Common myeloid progenitor, CD34-positive (primary cell): ENCODE results near the gene COL26A1.

ENCODE experiments used
- CTCF ChIA-PET: fragments of 350-600 bp; sonication (Branson Sonifier 250); formaldehyde crosslinking; loops from one replicate; lab custom pipeline; 2021; ENCODE audit warnings: antibody characterized with exemption; lab: Charles Lee
- POLR2A ChIA-PET: fragments of 350-600 bp; sonication (Branson Sonifier 250); formaldehyde crosslinking; loops from one replicate; lab custom pipeline; 2021; ENCODE audit warnings: antibody characterized with exemption; lab: Charles Lee
- DNase-seq, 3 donors: peaks; one replicate each; pipeline versions ENCODE4 v3.0.0 to v3.0.0-alpha.2; 2013
- H3K27ac ChIP-seq, 2 experiments: 1 replicate in 1 of 2; 2 replicates in 1 of 2; pipeline ENCODE4 v1.7.0; 2013; ENCODE audit warnings: inconsistent platforms in 2 of 2, low read length in 2 of 2, mild to moderate bottlenecking in 2 of 2, low read depth in 1 of 2, moderate library complexity in 1 of 2; ENCODE audit not compliant: severe bottlenecking in 2 of 2, insufficient read depth in 1 of 2, poor library complexity in 1 of 2
- H3K27me3 ChIP-seq, 5 experiments: replicated peaks in 2 of 5; 1 replicate in 3 of 5; 2 replicates in 2 of 5; pipeline versions ENCODE4 v1.6.1 to v1.7.0; 2013; ENCODE audit warnings: low read length in 4 of 5, mild to moderate bottlenecking in 2 of 5, moderate library complexity in 2 of 5, inconsistent platforms in 1 of 5; ENCODE audit not compliant: insufficient read depth in 5 of 5, control insufficient read depth in 4 of 5
- H3K36me3 ChIP-seq, 4 experiments: 1 replicate in 2 of 4; 2 replicates in 2 of 4; pipeline versions ENCODE4 v1.6.1 to v1.7.0; 2013; ENCODE audit warnings: low read length in 3 of 4, control low read depth in 1 of 4, mild to moderate bottlenecking in 1 of 4; ENCODE audit not compliant: control insufficient read depth in 4 of 4, insufficient read depth in 4 of 4
- H3K4me1 ChIP-seq, 4 experiments: 1 replicate in 3 of 4; 2 replicates in 1 of 4; pipeline versions ENCODE4 v1.6.1 to v1.7.1; 2013; ENCODE audit warnings: low read length in 3 of 4, mild to moderate bottlenecking in 3 of 4, control low read depth in 1 of 4, inconsistent platforms in 1 of 4, moderate library complexity in 1 of 4; ENCODE audit not compliant: control insufficient read depth in 4 of 4, insufficient read depth in 4 of 4; ENCODE audit errors: control extremely low read depth in 1 of 4
- H3K4me3 ChIP-seq, 7 experiments: 1 replicate in 4 of 7; 2 replicates in 3 of 7; pipeline versions ENCODE4 v1.5.1 to v1.7.0; 2013; ENCODE audit warnings: mild to moderate bottlenecking in 7 of 7, low read length in 6 of 7, moderate library complexity in 6 of 7, inconsistent platforms in 2 of 7, low read depth in 2 of 7, control low read depth in 1 of 7; ENCODE audit not compliant: insufficient read depth in 4 of 7, control insufficient read depth in 1 of 7; ENCODE audit errors: extremely low read depth in 1 of 7
- H3K9me3 ChIP-seq, 5 experiments: 1 replicate in 4 of 5; 2 replicates in 1 of 5; pipeline versions ENCODE4 v1.6.1 to v1.7.1; 2013; ENCODE audit warnings: low read length in 4 of 5, mild to moderate bottlenecking in 2 of 5, inconsistent platforms in 1 of 5, low read depth in 1 of 5, moderate library complexity in 1 of 5; ENCODE audit not compliant: control insufficient read depth in 4 of 5, insufficient read depth in 2 of 5; ENCODE audit errors: control extremely low read depth in 1 of 5
- WGBS: methylation state at CpG from one replicate; pipeline ENCODE4 v1.1.5; 2013; ENCODE audit not compliant: insufficient coverage; 5-methylcytosine and 5-hydroxymethylcytosine counted together

Gene COL26A1

DNA sequence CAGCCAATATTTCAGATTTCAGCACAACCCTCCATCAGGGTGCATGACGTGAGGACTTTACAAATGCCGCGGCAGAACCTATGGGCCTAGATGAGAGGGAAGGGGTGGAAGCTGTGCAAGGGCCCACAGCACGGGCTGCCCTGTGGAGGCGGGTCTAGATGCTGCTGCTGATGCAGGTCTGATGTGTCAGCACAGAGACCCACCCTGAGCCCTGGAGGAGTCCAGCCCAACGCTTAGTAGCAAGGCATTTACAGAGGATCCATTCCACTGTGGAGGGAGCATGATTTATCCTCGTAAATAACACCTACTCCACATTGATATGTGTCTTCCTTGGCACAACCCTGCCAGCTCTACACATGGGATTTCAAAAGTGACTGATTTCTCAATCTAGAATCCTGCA, 217.9 kb downstream of the COL26A1 start:
- Histone ChIP-seq H3K36me3 (no peaks in the 10 kb centered on the region), H3K4me1 (peaks cover 0 to 6% (median 1%) of the 10 kb centered on the region in 4 experiments), H3K4me3 (no peak overlapping the region), H3K9me3 (peaks cover 0 to 6% (median 0%) of the 10 kb centered on the region in 5 experiments), H3K27me3 (no peaks in the 10 kb centered on the region), H3K27ac (no peak overlapping the region)
- DNase-seq, result no peak
- 99% methylated on average over 7 of the region's 7 CpGs for WGBS
- ChIA-PET POLR2A (no interaction called here), CTCF (no interaction called here)

DNA sequence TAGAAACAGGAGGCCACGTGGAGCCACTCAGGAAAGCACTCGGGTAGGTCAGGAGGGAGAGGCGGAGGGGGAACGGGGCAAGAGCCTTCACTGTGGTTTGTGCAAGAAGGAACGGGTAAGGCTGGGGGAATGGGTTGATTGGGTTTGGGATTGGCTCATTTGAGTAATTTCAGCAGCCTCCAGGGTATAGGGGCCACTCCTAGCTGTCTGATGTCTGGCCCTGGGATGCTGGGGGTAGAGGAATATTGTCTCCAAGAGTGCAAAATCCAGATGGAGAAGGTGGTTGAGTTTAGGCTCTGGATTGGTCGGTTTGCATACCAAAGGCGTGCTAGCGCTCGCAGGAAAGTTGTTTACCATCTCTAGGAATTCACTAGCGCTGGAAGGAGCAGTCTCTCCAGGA, 219.2 kb downstream of the COL26A1 start:
- CTCF ChIA-PET, result interaction anchor here (0.7 to 1.0 kb wide), 3 partner anchors 9 to 29 kb away, joined by 3 to 4 read pairs (median 3); no protein-coding TSS in a partner anchor
- Histone ChIP-seq H3K27me3 (no peaks in the 10 kb centered on the region), H3K27ac (no peak overlapping the region), H3K9me3 (peaks cover 0 to 4% (median 0%) of the 10 kb centered on the region in 5 experiments), H3K4me3 (no peak overlapping the region), H3K4me1 (peaks cover 0 to 10% (median 5%) of the 10 kb centered on the region in 4 experiments), H3K36me3 (no peaks in the 10 kb centered on the region)
- 100% methylated on average over 1 of the region's 10 CpGs for WGBS
- DNase-seq, result no peak
- POLR2A ChIA-PET, result no interaction called here

- Histone ChIP-seq H3K4me1 (peaks cover 0 to 12% (median 7%) of the 10 kb centered on the region in 4 experiments), H3K27me3 (no peaks in the 10 kb centered on the region), H3K4me3 (no peak overlapping the region), H3K9me3 (peaks cover 0 to 4% (median 0%) of the 10 kb centered on the region in 5 experiments), H3K36me3 (no peaks in the 10 kb centered on the region), H3K27ac (no peak overlapping the region)
- CTCF ChIA-PET, result interaction anchor here (1.0 kb wide), 1 partner anchor 10 kb away, joined by 3 read pairs; no protein-coding TSS in a partner anchor
- DNase-seq, result no peak
- 100% methylated on average over 3 of the region's 3 CpGs for WGBS
- POLR2A ChIA-PET, result no interaction called here
Measured at GRCh38 chr7:101582971-101583370, 220.3 kb downstream of the COL26A1 start.

GRCh38 chr7:101586078-101586905, 223.6 kb downstream of the COL26A1 start:
- Histone ChIP-seq H3K27me3 (no peaks in the 10 kb centered on the region), H3K9me3 (peaks cover 0 to 4% (median 0%) of the 10 kb centered on the region in 5 experiments), H3K36me3 (no peaks in the 10 kb centered on the region), H3K4me3 (no peak overlapping the region), H3K27ac (no peak overlapping the region), H3K4me1 (peaks cover 0 to 7% (median 5%) of the 10 kb centered on the region in 4 experiments)
- DNase-seq, result no peak
- WGBS, result 76% methylated on average over 18 of the region's 18 CpGs
- CTCF ChIA-PET, result interaction anchor here (1.2 to 2.4 kb wide), 4 partner anchors 11 to 64 kb away, joined by 3 to 7 read pairs (median 4); no protein-coding TSS in a partner anchor
- POLR2A ChIA-PET, result no interaction called here

DNA sequence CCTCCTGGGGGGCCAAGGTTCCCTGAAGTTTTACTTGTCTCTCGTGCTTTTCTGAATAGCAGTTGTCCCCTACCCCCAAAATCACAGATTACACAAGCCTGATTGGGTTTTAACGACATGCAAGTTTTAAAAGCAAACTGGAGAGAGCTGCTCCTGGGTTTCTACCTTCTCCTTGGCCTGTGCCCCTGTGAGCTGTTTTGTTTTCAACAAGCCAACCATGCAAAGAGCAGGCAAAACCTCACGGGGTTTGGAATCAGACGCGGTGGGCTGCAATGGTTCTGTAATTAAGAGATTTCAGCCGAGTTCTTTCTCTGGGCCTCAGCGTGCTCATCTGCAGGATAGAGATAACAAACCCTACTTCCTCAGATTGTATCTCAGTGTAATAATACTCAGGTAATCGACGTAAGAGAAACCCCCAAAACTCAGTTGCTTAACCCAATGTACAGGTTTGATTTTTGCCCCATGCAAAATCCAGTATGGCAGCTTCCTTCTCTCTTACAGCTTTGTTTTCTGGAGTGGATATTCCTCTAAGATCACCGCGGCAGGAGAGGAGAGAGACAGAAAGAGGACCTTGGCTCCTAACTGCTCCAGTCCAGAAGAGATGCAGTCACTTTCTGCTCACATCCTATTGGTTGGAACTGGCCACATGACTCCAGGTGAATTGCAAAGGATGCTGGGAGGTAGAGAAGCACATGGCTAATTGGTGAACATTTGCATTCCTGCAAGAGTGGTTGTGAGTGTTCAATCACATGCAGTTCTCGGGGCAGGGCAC, 224.4 kb downstream of the COL26A1 start:
- no peaks in the 10 kb centered on the region for H3K36me3 ChIP-seq
- peaks cover 0 to 7% (median 5%) of the 10 kb centered on the region in 4 experiments for H3K4me1 ChIP-seq
- peak; percentile 43 to 73 (median 62) for DNase-seq
- H3K27me3 ChIP-seq, result no peaks in the 10 kb centered on the region
- POLR2A ChIA-PET, result interaction anchor here (0.6 kb wide), 1 partner anchor 8 kb away, joined by 3 read pairs; no protein-coding TSS in a partner anchor
- H3K4me3 ChIP-seq, result no peak overlapping the region
- peaks cover 0 to 4% (median 0%) of the 10 kb centered on the region in 5 experiments for H3K9me3 ChIP-seq
- H3K27ac ChIP-seq, result no peak overlapping the region
- CTCF ChIA-PET, result interaction anchor here (1.2 to 2.4 kb wide), 4 partner anchors 10 to 64 kb away, joined by 3 to 7 read pairs (median 4); no protein-coding TSS in a partner anchor
- WGBS, result 20% methylated on average over 9 of the region's 12 CpGs

- Histone ChIP-seq H3K4me1 (peaks cover 0 to 7% (median 5%) of the 10 kb centered on the region in 4 experiments), H3K27me3 (no peaks in the 10 kb centered on the region), H3K27ac (no peak overlapping the region), H3K36me3 (no peaks in the 10 kb centered on the region), H3K4me3 (no peak overlapping the region), H3K9me3 (no peaks in the 10 kb centered on the region)
- no peak for DNase-seq
- CTCF ChIA-PET, result interaction anchor here (0.7 to 2.2 kb wide), 2 partner anchors 9 to 45 kb away, joined by 3 to 7 read pairs; no protein-coding TSS in a partner anchor
- POLR2A ChIA-PET, result no interaction called here
- 89% methylated on average over 8 of the region's 9 CpGs for WGBS
Measured at GRCh38 chr7:101588131-101588935, 225.7 kb downstream of the COL26A1 start.
